GM18873 (cell line): ENCODE measurements around the gene DRG2.

Experiments used
- ATAC-seq: cut with Tn5 transposase; IDR thresholded peaks from one replicate; pipeline ENCODE4 v1.9.1; 2021; ENCODE audit warnings: mild to moderate bottlenecking, moderate library complexity, moderate number of reproducible peaks; ENCODE audit not compliant: unreplicated experiment, low FRiP score

Gene DRG2

GRCh38 chr17:18140648-18141047, 52.9 kb downstream of the DRG2 start:
- ATAC-seq, result no peak

- ATAC-seq, result no peak
Observed at GRCh38 chr17:18141210-18141803, 53.6 kb downstream of the DRG2 start.

DNA sequence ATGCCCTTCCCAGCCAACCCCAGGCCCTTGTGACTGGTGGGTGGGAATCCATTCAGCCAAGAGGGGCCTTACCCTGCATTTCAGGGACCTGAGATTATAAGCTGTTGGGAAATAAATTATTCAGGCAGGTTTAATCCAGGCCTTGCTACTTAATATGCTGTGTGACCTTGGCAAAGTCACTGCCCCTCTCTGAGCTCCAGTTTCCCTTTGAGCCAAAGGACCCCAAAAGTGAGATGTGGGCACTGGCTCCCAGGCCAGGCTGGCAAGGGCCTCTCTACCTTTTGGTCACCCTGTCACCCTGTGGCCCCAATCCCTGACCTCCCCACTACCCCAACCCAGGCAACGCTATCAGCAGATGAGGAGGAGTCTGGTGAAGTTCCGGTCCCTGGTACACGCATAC, 54.7 kb downstream of the DRG2 start:
- no peak for ATAC-seq

GRCh38 chr17:18143044-18143936, 55.5 kb downstream of the DRG2 start:
- no peak for ATAC-seq

- ATAC-seq, result no peak
Observed at GRCh38 chr17:18144261-18144660, 56.5 kb downstream of the DRG2 start.

GRCh38 chr17:18144855-18145254, 57.1 kb downstream of the DRG2 start:
- ATAC-seq, result no peak

- no peak for ATAC-seq
Observed at GRCh38 chr17:18145811-18146210, 58.1 kb downstream of the DRG2 start.

- ATAC-seq, result no peak
Observed at GRCh38 chr17:18146259-18146658, 58.5 kb downstream of the DRG2 start.

GRCh38 chr17:18146980-18147379, 59.2 kb downstream of the DRG2 start:
- no peak for ATAC-seq

GRCh38 chr17:18148586-18148985, 60.8 kb downstream of the DRG2 start:
- ATAC-seq, result no peak

GRCh38 chr17:18151290-18151689, 63.5 kb downstream of the DRG2 start:
- no peak for ATAC-seq

GRCh38 chr17:18155179-18155578, 67.4 kb downstream of the DRG2 start:
- ATAC-seq, result no peak

DNA sequence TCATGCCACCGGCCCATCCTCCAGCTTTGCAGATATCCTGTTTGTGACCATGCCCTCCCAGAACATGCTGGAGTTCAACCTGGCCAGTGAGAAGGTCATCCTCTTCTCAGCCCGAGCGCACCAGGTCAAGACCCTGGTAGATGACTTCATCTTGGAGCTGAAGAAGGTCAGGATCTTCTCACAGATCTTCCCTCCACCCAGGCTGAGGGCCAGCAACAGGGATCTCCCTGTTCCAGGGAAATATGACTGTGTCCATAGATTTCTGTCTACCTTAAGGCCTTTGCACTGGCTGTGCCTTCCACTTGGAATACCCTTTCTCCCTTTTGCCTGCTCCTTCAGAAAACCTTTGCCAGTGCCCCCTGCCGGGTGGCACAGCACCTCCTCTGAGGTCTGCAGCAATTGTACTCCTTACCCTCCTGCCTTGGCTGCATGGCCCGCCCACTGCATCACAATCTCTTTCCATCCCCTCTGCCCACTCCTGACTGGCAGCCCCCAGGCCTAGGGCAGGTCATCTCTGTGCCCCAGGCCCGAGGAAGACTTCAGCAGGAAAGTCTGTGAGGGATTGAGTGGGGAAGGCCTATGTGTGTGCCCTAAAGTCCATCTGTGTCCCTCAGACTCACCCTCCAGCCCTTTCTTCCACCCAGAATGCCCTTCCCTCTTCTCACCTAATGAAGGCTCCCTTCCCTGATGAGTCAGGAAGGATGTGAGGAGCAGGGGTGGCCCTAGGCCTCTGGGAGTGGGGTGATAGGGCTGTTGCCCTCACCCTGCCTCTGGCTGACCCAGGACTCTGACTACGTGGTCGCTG, 68.6 kb downstream of the DRG2 start:
- ATAC-seq, result no peak

GRCh38 chr17:18156976-18157280, 69.2 kb downstream of the DRG2 start:
- ATAC-seq, result no peak
